ENCODE results near the gene CD6.

DNA sequence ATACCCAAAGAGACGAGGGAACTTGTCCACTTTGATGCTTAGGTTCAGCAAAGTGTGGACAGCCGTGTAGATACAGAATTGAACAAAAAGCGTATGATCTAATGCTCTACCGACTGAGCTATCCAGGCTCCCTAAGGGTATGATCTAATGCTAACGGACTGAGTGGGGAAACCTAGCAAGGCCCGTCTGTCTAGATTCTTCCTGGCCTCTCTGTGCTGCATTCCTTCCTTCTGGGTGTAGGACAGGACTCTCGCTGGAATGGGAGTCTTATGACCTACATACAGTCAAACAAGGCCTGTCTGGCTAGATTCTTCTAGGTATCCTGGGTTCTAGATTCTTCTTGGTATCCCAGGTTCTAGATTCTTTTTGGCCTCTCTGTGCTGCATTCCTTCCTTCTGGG is 11.1 kb upstream of the CD6 start:
- TF ChIP-seq EZH2 (IDR thresholded peaks at IDR 0.05; ENCODE audit: borderline replicate concordance, low read depth, low read length, severe bottlenecking), result no peak
- TF ChIP-seq, protein P1, sequence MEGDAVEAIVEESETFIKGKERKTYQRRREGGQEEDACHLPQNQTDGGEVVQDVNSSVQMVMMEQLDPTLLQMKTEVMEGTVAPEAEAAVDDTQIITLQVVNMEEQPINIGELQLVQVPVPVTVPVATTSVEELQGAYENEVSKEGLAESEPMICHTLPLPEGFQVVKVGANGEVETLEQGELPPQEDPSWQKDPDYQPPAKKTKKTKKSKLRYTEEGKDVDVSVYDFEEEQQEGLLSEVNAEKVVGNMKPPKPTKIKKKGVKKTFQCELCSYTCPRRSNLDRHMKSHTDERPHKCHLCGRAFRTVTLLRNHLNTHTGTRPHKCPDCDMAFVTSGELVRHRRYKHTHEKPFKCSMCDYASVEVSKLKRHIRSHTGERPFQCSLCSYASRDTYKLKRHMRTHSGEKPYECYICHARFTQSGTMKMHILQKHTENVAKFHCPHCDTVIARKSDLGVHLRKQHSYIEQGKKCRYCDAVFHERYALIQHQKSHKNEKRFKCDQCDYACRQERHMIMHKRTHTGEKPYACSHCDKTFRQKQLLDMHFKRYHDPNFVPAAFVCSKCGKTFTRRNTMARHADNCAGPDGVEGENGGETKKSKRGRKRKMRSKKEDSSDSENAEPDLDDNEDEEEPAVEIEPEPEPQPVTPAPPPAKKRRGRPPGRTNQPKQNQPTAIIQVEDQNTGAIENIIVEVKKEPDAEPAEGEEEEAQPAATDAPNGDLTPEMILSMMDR (IDR thresholded peaks at IDR 0.05; ENCODE audit: borderline replicate concordance, extremely low read depth, low read length, poor library complexity, severe bottlenecking), result no peak

Data from DND-41 (cell line).